Myocyte (in vitro differentiated cells): ENCODE data around the gene ASPDH. TPM values are rescaled to one million over a fixed set of nuclear protein-coding genes. Genes with fewer than 3 reads are reported as not detected.

Experiments used
- total RNA-seq: library from RNA; depleted of rRNA; stranded (reverse); fragments of >200 nt; gene quantifications from 2 replicates; pipeline ENCODE4 v1.2.3, GENCODE V29; 2014

Gene ASPDH
- total RNA-seq, 1 donor from 2014 or later = not detected

Other genes with a start within 250 kb of the ASPDH start
- gene KCNC3, start 184.5 kb downstream of the ASPDH start, total RNA-seq = not detected in 2 replicates
- gene NAPSA, start 148.3 kb downstream of the ASPDH start, total RNA-seq = 0.48 and 1.7 TPM in 2 replicates
- 70.3 and 80.5 TPM in 2 replicates for gene NR1H2, start 137.5 kb downstream of the ASPDH start, total RNA-seq
- 22.0 and 26.3 TPM in 2 replicates for gene POLD1, start 129.6 kb downstream of the ASPDH start, total RNA-seq
- gene SPIB, start 95.0 kb downstream of the ASPDH start, total RNA-seq = 0.73 and 2.4 TPM in 2 replicates
- gene MYBPC2, start 81.0 kb downstream of the ASPDH start, total RNA-seq = 65.8 and 124 TPM in 2 replicates
- 207 and 210 TPM in 2 replicates for gene EMC10, start 37.4 kb downstream of the ASPDH start, total RNA-seq
- gene GARIN5A, start 37.1 kb downstream of the ASPDH start, total RNA-seq = 1.5 and 3.0 TPM in 2 replicates
- gene JOSD2, start 2.7 kb downstream of the ASPDH start, total RNA-seq = 29.8 and 39.9 TPM in 2 replicates
- 0.05 TPM in 1 of 2 replicates, not detected in the other for gene LRRC4B, start 54.5 kb upstream of the ASPDH start, total RNA-seq
- not detected in 2 replicates for gene SYT3, start 126.0 kb upstream of the ASPDH start, total RNA-seq
- gene C19orf81, start 135.5 kb upstream of the ASPDH start, total RNA-seq = not detected in 2 replicates
- 32.3 and 38.1 TPM in 2 replicates for gene SHANK1, start 205.9 kb upstream of the ASPDH start, total RNA-seq
- gene CLEC11A, start 209.5 kb upstream of the ASPDH start, total RNA-seq = 35.5 and 39.1 TPM in 2 replicates